Measurements from ENCODE around the gene SPATA18.

The SPATA18 gene

GRCh38 chr4:52096048-52096447, 44.9 kb downstream of the SPATA18 start:
- no peak overlapping the region for H3K27ac ChIP-seq (ENCODE audit: extremely low read depth, low read depth, low read length)
- H3K9me3 ChIP-seq (ENCODE audit: control insufficient read depth, insufficient read depth, low read depth, low read length) = no peaks in the 10 kb centered on the region
- POLR2A ChIA-PET = no interaction called here
- H3K36me3 ChIP-seq (ENCODE audit: control insufficient read depth in 2 of 2, insufficient read depth in 1 of 2, low read length in 2 of 2) = no peaks in the 10 kb centered on the region
- no peak for TF ChIP-seq ZNF544 (tag by site-specific recombination; IDR thresholded peaks at IDR 0.05)
- TF ChIP-seq ZNF404 (tag by site-specific recombination; IDR thresholded peaks at IDR 0.05) = no peak
- no peak overlapping the region for H3K4me3 ChIP-seq (ENCODE audit: low read depth, low read length)
- no peaks in the 10 kb centered on the region for H3K4me1 ChIP-seq (ENCODE audit: control insufficient read depth, insufficient read depth, low read length)
- CTCF ChIA-PET = interaction anchor here (0.6 kb wide), 1 partner anchor 180 kb away, joined by 3 read pairs; no protein-coding TSS in a partner anchor

GRCh38 chr4:52098618-52099017, 47.5 kb downstream of the SPATA18 start:
- ChIA-PET CTCF (no interaction called here), POLR2A (no interaction called here)
- Histone ChIP-seq H3K36me3 (ENCODE audit: control insufficient read depth in 2 of 2, insufficient read depth in 1 of 2, low read length in 2 of 2) (no peaks in the 10 kb centered on the region), H3K4me1 (ENCODE audit: control insufficient read depth, insufficient read depth, low read length) (no peaks in the 10 kb centered on the region), H3K27ac (ENCODE audit: extremely low read depth, low read depth, low read length) (no peak overlapping the region), H3K4me3 (ENCODE audit: low read depth, low read length) (no peak overlapping the region), H3K9me3 (ENCODE audit: control insufficient read depth, insufficient read depth, low read depth, low read length) (no peaks in the 10 kb centered on the region)
- no peak for TF ChIP-seq ZNF792 (tag by site-specific recombination; IDR thresholded peaks at IDR 0.05)
- no peak for TF ChIP-seq ZNF202 (tag by site-specific recombination; IDR thresholded peaks at IDR 0.05; ENCODE audit: borderline replicate concordance)
- no peak for TF ChIP-seq HOXA7 (CRISPR knock-in tag; IDR thresholded peaks at IDR 0.05; ENCODE audit: borderline replicate concordance)
- TF ChIP-seq SETDB1 (IDR thresholded peaks at IDR 0.05; ENCODE audit: insufficient read length, low read length) = no peak
- TF ChIP-seq ZNF571 (tag by site-specific recombination; IDR thresholded peaks at IDR 0.05) = no peak
- no peak for TF ChIP-seq ZNF157 (tag by site-specific recombination; IDR thresholded peaks at IDR 0.05)
- TF ChIP-seq ZNF654 (tag by site-specific recombination; IDR thresholded peaks at IDR 0.05; ENCODE audit: low read depth) = no peak
- TF ChIP-seq ZNF174 (tag by site-specific recombination; IDR thresholded peaks at IDR 0.05) = no peak
- TF ChIP-seq YY1 (tag by site-specific recombination; IDR thresholded peaks at IDR 0.05) = no peak
- TF ChIP-seq ZFP3 (tag by site-specific recombination; IDR thresholded peaks at IDR 0.05; ENCODE audit: low read depth) = no peak
- no peak for TF ChIP-seq RBAK (tag by site-specific recombination; IDR thresholded peaks at IDR 0.05)
- TF ChIP-seq OSR2 (tag by site-specific recombination; IDR thresholded peaks at IDR 0.05) = peak; percentile 52; the same call in 1 of the 2 replicates
- no peak for TF ChIP-seq ZFP37 (tag by site-specific recombination; IDR thresholded peaks at IDR 0.05)
- no peak for TF ChIP-seq ZNF639 (tag by site-specific recombination; IDR thresholded peaks at IDR 0.05)
- no peak for TF ChIP-seq ZNF488 (tag by site-specific recombination; IDR thresholded peaks at IDR 0.05)
- TF ChIP-seq ZNF707 (tag by site-specific recombination; IDR thresholded peaks at IDR 0.05) = no peak
- peak; percentile 51; the same call in 1 of the 2 replicates for TF ChIP-seq ZNF843 (tag by site-specific recombination; IDR thresholded peaks at IDR 0.05)
- no peak for TF ChIP-seq ZSCAN4 (tag by site-specific recombination; IDR thresholded peaks at IDR 0.05)
- no peak for TF ChIP-seq ZNF335 (tag by site-specific recombination; conservative IDR thresholded peaks at IDR 0.05)
- peak; percentile 92 for TF ChIP-seq SP7 (tag by site-specific recombination; IDR thresholded peaks at IDR 0.05)
- no peak for TF ChIP-seq ZEB2 (tag by site-specific recombination; IDR thresholded peaks at IDR 0.05)
- no peak for TF ChIP-seq ZNF423 (tag by site-specific recombination; IDR thresholded peaks at IDR 0.05)
- TF ChIP-seq ZBTB21 (tag by site-specific recombination; IDR thresholded peaks at IDR 0.05) = no peak
- TF ChIP-seq PRDM10 (tag by site-specific recombination; IDR thresholded peaks at IDR 0.05) = no peak
- no peak for TF ChIP-seq HOXC10 (CRISPR knock-in tag; IDR thresholded peaks at IDR 0.05)
- no peak for TF ChIP-seq ZNF677 (tag by site-specific recombination; IDR thresholded peaks at IDR 0.05)
- no peak for TF ChIP-seq GLI4 (tag by site-specific recombination; IDR thresholded peaks at IDR 0.05)
- no peak for TF ChIP-seq ZNF354C (tag by site-specific recombination; IDR thresholded peaks at IDR 0.05; ENCODE audit: borderline replicate concordance, low read depth)
- TF ChIP-seq FEZF1 (tag by site-specific recombination; IDR thresholded peaks at IDR 0.05) = 0 out of 2 replicates have a peak, but pooled peaks have one; percentile 24

Measured in HEK293 (cell line).